ES-I3 (cell line): ENCODE data around the gene METTL27.
"Not testable (repeated sequence)": the region's sequence is repeated elsewhere in the genome, so short reads cannot be mapped to it uniquely, and the experiment has no call there.

Experiments used
- H3K36me3 ChIP-seq: 2 replicates; pipeline ENCODE4 v1.6.1; 2013; ENCODE audit warnings: mild to moderate bottlenecking, low read length, control low read depth, moderate library complexity; ENCODE audit not compliant: insufficient read depth
- H3K4me1 ChIP-seq: 2 replicates; pipeline ENCODE4 v1.6.1; 2013; ENCODE audit warnings: mild to moderate bottlenecking, control low read depth, low read length; ENCODE audit not compliant: insufficient read depth
- H3K9ac ChIP-seq: 2 replicates; pipeline ENCODE4 v1.6.1; 2013; ENCODE audit warnings: low read depth, mild to moderate bottlenecking, low read length, moderate library complexity
- H3K9me3 ChIP-seq: 2 replicates; pipeline ENCODE4 v1.6.1; 2013; ENCODE audit warnings: mild to moderate bottlenecking, low read length, moderate library complexity; ENCODE audit not compliant: control insufficient read depth, insufficient read depth

METTL27 gene

DNA sequence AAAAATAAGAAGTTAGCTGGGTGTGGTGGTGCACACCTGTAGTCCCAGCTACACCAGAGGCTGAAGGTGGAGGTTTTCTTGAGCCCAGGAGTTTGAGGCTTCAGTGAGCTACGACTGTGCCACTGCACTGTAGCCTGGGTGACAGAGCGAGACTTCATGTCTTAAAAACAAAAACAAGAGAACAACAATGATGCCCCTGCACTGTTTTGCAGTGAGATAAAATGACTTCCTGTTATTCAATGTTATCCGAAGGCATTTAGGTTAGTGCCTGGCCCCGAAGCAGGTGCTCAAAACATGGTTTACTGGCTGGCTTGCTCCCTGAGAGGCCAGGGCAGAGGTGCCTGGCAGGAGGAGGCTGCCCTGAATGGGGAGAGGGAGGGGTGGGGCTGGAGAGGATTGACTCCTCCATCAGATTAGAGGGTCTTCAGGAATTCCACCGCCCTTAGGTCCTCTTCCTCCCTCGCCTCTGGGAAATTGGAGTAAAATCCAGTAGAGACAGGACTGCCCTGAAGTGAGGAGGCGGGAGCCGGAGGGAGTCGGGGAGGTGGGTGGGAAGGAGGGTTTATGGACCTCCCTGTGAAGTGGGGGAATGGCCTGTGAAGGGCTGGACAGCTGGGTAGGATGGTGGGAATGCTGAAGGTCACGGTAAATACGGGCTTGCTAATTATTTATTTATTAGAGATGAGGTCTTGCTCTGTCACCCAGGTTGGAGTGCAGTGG is 18.3 kb downstream of the METTL27 start:
- Histone ChIP-seq H3K9me3 (no peaks in the 10 kb centered on the region; the same call in 1 of the 2 replicates), H3K36me3 (no peaks in the 10 kb centered on the region), H3K9ac (no peak overlapping the region), H3K4me1 (peaks cover 30% of the 10 kb centered on the region)

DNA sequence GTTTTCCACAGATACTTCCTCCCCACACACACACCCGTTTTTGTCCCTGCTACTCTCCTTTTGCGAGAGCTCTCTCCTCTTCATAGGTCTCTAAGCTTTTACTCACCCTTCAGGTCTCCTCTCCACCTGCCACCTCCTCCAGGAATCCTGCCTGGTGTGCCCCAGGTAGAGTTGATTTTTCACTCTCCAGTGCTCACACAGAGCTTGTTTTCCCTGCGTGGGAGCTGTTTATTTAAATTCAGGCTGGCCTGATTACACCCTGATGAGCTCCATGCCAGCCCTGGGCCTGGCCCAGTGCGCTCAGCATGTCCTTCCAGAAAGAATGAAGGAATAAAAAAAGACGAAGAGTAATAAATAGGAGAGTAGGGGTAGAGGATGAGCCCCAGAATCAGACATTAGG is 19.1 kb downstream of the METTL27 start:
- H3K9ac ChIP-seq: no peak overlapping the region
- no peaks in the 10 kb centered on the region for H3K9me3 ChIP-seq
- H3K4me1 ChIP-seq: peaks cover 23% of the 10 kb centered on the region
- no peaks in the 10 kb centered on the region for H3K36me3 ChIP-seq

DNA sequence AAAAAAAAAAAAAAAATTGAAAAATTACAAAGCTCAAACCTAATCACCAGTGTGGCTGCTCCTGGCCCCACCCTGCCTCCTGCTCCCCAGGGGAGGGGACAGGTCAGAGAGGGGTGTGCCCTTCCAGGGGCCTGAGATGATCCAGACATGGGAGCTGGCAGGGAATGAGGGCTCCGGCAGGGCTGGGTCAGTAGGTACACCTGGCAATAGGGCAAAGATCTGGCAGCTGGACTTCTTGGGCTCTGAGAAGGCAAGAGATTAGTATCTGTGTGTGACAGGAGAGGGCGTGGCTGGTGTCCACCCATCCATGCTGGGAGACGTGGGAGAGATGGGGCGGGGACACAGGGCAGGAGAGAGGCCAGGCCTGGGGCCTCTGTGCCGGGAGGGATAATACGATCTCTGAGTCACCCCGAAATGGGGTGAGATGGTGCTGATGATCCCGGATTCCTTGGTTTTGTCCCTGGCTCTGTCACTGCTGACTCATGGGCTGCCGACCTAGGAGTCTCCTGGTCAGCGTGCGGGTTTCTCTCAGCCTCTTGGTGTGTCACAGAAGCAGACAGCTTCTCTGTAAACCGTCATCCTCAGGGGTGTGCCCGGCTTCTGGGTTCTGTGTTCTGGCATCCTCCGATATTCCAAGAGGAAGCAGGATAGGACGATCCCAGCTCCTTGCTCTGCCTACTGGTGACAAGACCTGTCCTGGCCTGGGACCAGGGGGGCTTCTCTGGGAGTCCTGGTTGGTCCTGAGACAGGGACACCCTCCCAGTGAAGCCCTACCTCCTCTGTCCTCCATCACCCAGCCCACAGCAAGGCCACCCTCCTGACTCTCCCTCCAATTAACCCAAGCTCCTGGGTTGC is 19.8 kb downstream of the METTL27 start:
- Histone ChIP-seq H3K4me1 (peaks cover 19% of the 10 kb centered on the region), H3K9ac (no peak overlapping the region)

DNA sequence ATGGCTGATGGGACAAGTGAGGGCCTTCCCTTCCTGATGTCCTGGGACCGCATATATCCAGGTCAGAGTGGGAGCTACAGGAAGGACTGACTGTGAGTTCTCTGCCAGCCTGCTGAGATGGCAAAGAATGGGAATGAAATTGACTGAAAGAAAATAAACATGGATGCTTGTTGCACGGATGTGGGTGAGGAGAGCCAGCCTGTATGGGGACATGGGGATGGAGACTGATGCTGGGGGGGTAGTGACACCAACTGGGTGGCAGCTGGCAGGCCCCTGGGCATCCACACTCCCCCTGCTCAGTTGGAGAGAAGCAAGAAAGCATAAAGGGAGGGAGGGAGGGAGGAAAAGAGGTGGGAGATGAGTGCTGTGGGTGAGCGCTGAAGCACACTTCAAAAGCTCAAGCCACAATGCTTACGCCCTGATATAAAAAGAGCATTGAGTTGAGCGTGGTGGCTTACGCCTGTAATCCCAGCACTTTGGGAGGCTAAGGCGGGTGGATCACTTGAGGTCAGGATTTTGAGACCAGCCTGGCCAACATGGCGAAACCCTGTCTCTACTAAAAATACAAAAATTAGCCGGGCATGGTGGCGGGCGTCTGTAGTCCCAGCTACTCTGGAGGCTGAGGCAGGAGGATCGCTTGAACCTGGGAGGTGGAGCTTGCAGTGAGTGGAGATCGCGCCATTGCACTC is 20.6 kb downstream of the METTL27 start:
- peaks cover 13% of the 10 kb centered on the region; the same call in 1 of the 2 replicates for H3K4me1 ChIP-seq
- not testable (repeated sequence) for H3K9ac ChIP-seq, H3K36me3 ChIP-seq, H3K9me3 ChIP-seq

More for the DNA sequence above, 19.8 kb downstream of the METTL27 start:
- Histone ChIP-seq H3K9me3 (no peaks in the 10 kb centered on the region), H3K36me3 (no peaks in the 10 kb centered on the region)

DNA sequence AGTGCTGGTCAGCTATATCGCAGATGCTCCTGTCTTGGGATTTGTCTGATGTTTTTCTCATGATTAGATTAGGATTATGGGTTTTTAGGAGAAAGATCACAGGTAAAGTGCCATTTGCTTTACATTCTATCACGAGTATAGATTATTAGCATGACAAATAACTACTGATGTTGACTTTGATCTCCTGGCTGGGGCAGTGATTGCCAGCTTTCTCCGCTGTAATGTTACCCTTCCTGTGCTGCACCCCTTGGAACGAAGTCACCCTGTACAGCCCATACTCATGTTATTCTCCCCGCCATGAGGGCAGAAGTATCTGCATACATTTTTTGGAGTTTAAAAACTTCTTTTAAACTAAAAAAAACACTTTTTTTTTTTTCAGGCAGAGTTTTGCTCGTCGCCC is 22.3 kb downstream of the METTL27 start:
- peaks cover 13% of the 10 kb centered on the region; the same call in 1 of the 2 replicates for H3K4me1 ChIP-seq

DNA sequence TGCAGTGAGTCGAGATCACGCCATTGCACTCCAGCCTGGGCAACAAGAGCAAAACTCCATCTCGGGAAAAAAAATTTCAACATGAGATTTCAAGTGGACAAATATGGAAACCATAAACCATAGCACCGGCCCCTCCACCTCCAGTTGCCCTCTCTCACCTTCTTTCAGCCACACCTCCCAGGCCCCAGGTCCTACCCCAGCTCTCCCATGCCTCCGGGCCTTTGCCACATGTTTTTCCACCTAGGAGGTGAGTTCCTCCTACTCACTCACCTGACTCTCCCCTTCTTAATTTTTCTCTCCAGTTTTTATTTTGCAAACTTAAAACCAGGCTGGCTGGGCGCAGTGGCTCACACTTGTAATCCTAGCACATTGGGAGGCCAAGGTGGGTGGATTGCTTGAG is 25.2 kb downstream of the METTL27 start:
- Histone ChIP-seq H3K4me1 (no peaks in the 10 kb centered on the region), H3K36me3 (no peaks in the 10 kb centered on the region), H3K9ac (no peak overlapping the region), H3K9me3 (no peaks in the 10 kb centered on the region)

More for the DNA sequence above, 22.3 kb downstream of the METTL27 start:
- no peak overlapping the region for H3K9ac ChIP-seq
- H3K36me3 ChIP-seq: no peaks in the 10 kb centered on the region
- H3K9me3 ChIP-seq: no peaks in the 10 kb centered on the region

DNA sequence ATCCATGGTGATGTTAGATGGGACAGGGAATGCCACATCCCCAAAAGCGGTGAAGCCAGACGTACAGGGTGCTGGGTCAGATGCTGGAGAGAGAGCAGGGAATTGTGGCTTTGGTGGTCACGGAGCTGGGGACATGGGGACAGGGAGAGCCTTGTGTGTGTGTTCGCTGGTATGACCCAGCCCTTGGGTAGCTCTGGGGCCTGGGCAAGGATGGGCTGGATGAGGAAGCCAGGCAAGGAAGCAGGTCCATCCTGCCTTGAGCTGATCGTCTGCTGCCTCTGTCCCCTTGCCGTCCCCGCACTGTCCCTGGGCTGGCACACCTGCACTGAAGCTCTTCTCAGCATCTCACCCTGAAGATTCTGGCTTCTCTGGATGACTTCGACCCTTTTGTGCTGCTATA is 26.9 kb downstream of the METTL27 start:
- Histone ChIP-seq H3K9me3 (no peaks in the 10 kb centered on the region), H3K36me3 (no peaks in the 10 kb centered on the region), H3K9ac (no peak overlapping the region), H3K4me1 (no peaks in the 10 kb centered on the region)

DNA sequence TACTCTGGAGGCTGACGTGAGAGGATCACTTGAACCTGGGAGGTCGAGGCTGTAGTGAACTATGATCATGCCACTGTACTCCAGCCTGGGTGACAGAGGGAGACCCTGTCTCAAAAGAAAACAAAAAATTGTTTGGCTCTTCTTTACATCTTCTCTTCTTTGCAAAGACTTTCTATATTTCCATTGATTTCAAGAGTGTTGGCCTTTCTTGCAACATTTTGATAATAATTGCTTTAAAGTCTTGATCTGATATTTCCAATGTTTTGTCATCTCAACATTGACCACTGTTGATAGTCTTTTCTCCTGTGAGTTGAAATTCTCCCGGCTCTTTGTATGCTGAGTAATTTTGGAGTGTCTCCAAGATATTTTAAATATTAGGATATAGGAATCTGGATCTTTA is 29.3 kb downstream of the METTL27 start:
- no peaks in the 10 kb centered on the region for H3K36me3 ChIP-seq
- H3K9ac ChIP-seq: no peak overlapping the region
- H3K9me3 ChIP-seq: no peaks in the 10 kb centered on the region
- H3K4me1 ChIP-seq: peaks cover 4% of the 10 kb centered on the region; the same call in 1 of the 2 replicates

DNA sequence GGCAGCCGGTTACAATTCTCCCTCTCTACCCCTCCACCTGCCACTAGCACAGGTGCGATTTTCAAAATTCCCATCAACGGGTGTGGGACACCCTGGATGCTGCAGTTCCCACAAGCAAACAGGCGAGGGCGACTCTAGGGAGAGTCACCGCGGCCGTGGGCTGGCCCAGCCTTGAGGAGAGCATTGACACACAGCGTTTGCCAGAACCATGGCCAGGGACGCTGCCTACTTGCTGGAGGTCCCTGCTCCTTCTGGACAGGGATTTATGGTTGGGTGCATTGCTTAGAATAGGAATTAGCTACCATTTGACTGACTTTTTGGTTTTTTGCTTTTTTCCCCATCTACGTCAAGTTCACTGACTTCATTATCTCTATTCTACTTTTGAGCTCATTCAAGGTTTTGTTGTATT is 30.6 kb downstream of the METTL27 start:
- no peak overlapping the region for H3K9ac ChIP-seq

DNA sequence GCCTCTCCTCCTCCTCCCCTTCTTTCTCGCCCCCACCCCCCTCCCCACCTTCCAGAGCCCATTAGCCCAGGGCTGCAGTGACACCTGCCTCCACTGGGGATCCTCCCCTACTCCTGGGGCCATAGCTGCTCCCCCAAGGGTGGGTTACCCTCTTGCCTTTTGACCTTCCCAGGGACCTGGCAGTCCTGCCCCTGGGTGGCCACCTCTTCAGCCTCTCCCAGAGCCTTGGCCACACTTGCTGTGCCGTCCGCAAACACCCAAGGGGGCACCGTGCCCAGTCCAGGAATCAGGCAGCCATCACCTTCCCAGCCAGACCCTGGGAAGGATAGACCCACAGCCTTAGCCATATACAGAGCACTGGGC is 31.3 kb downstream of the METTL27 start:
- Histone ChIP-seq H3K9me3 (no peaks in the 10 kb centered on the region), H3K36me3 (no peaks in the 10 kb centered on the region), H3K9ac (no peak overlapping the region), H3K4me1 (peaks cover 4% of the 10 kb centered on the region; the same call in 1 of the 2 replicates)

More for the DNA sequence above, 30.6 kb downstream of the METTL27 start:
- Histone ChIP-seq H3K36me3 (no peaks in the 10 kb centered on the region), H3K9me3 (no peaks in the 10 kb centered on the region), H3K4me1 (peaks cover 4% of the 10 kb centered on the region; the same call in 1 of the 2 replicates)

DNA sequence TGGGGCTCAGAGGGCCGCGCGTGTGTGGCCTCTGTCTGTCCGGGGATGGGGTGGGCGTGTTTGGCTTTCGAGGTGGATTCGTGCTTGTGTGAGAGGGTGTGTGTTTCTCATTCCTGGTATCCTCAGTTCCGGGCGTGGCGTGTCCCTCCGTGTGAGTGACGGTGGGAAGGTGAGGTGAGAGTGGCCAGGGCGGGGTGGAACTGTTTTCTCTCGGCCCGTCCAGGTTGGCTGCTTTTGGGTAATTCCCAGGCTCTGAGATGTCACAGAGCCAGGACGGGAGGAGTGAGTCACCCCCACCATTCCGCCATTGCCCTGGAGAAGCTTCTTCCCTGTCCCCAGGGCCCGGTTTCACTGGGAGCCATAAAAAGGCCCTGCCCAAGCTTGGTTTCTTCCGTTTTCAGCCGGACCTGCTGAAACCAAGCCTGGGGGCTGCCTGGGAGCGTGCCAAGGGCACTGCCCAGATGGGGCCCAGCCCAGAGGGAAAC is 32.8 kb downstream of the METTL27 start:
- Histone ChIP-seq H3K4me1 (peaks cover 4% of the 10 kb centered on the region; the same call in 1 of the 2 replicates), H3K9ac (no peak overlapping the region), H3K36me3 (no peaks in the 10 kb centered on the region), H3K9me3 (no peaks in the 10 kb centered on the region)

DNA sequence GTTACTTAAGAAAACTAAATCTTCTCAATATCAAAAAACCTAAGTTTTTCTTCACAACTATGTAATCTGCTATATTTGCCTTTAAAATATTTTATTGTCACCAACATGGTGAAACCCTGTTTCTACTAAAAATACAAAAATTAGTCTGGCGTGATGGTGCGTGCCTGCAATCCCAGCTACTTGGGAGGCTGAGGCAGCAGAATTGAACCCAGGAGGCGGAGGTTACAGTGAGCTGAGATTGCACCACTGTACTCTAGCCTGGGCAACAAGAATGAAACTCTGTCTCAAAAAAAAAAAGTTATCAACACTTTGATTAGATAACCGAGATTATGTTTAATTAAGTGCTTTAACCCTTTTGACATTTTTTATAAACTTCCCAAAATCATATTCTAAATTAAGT is 39.9 kb downstream of the METTL27 start:
- H3K36me3 ChIP-seq: no peaks in the 10 kb centered on the region
- H3K9ac ChIP-seq: no peak overlapping the region
- peaks cover 3% of the 10 kb centered on the region; the same call in 1 of the 2 replicates for H3K4me1 ChIP-seq
- H3K9me3 ChIP-seq: no peaks in the 10 kb centered on the region

DNA sequence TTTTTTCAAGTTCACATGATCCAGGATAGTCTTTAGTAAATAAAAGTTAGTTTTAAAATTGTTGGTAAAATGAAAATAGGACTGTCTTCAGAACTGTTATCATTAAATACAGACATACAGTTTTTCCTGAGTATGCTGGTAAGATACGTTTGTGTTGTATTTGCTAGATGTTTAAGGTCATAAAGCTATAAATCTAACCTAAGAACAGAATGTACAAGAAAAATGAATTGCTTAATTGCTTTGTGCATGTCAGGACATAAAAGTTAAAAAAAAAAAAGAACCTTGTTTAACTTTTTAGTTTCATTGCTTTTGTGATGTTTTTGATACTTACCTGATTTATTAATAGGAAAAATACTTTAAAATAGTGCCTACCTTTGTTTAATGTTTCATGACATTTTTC is 40.7 kb downstream of the METTL27 start:
- peaks cover 3% of the 10 kb centered on the region; the same call in 1 of the 2 replicates for H3K4me1 ChIP-seq
- no peaks in the 10 kb centered on the region for H3K9me3 ChIP-seq
- H3K9ac ChIP-seq: no peak overlapping the region
- H3K36me3 ChIP-seq: no peaks in the 10 kb centered on the region
